Esophagus squamous epithelium (tissue), 4 donors: Measurements from ENCODE around the gene GATA5.

Experiments
- POLR2A ChIP-seq, 4 donors: fragments of 450-650 bp; IDR thresholded peaks; one replicate each; pipeline ENCODE4 v1.6.1; 2017; ENCODE audit warnings: antibody characterized with exemption in 4 of 4, mild to moderate bottlenecking in 4 of 4, moderate library complexity in 3 of 4
- TF ChIP-seq, protein P1 (sequence below), 6 experiments: fragments of 450-650 bp in 4 of 6; fragments of 200-600 bp in 2 of 6; sonication (generic) in 2 of 6; IDR thresholded peaks; one replicate each; pipeline ENCODE4 v1.5.1; 2016 to 2019; ENCODE audit warnings: antibody characterized with exemption in 6 of 6, mild to moderate bottlenecking in 4 of 6, moderate library complexity in 4 of 6

DNA sequence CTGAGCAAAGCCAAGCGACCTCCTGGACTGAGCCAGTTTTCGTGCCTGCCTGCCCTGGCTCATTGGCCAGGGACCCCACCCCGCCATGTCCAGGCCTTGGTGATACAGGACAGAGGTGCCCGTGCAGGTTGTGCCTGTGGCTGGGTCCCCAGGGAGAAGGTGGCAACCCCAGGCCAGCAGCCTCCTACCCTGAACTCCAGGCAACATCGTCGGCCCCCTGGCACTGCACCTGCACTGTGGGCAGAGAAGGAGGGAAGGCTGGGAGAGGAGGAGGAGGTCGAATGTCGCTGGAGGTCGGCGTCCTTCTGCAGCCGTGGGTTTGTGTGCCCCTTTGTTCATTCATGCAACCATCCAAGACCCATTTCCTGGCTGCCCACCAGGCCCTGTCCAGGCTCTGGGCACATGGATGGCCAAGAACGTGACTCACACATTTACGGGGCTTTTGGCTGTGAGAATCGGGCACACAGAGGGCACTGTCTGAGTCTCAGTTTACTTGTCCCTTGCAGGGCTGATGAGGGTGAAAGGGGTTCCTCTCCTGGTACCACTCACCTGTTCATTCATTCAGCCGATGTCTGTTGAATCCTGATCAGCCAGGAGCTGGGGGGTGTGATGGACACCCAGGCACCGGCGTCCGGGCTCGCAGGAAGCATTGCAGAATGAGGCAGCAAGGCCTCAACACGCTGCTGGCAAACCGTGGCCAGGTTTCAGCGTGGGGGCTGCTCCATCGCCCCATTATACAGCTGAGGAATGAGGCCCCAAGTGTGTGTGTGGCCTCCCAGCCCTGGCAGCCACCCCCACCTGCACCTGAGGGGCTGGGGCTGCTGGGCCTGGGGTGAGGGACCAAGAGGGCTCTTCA lies 46.1 kb downstream of the GATA5 start:
- TF ChIP-seq, protein P1, sequence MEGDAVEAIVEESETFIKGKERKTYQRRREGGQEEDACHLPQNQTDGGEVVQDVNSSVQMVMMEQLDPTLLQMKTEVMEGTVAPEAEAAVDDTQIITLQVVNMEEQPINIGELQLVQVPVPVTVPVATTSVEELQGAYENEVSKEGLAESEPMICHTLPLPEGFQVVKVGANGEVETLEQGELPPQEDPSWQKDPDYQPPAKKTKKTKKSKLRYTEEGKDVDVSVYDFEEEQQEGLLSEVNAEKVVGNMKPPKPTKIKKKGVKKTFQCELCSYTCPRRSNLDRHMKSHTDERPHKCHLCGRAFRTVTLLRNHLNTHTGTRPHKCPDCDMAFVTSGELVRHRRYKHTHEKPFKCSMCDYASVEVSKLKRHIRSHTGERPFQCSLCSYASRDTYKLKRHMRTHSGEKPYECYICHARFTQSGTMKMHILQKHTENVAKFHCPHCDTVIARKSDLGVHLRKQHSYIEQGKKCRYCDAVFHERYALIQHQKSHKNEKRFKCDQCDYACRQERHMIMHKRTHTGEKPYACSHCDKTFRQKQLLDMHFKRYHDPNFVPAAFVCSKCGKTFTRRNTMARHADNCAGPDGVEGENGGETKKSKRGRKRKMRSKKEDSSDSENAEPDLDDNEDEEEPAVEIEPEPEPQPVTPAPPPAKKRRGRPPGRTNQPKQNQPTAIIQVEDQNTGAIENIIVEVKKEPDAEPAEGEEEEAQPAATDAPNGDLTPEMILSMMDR (IDR thresholded peaks at IDR 0.05), result no peak
- no peak for TF ChIP-seq POLR2A (IDR thresholded peaks at IDR 0.05)
